Lung (tissue), 12 donors: Measurements from ENCODE around the gene RPL36. TPM values are rescaled to one million over a fixed set of nuclear protein-coding genes. Genes with fewer than 3 reads are reported as not detected.

ENCODE experiments used
- ATAC-seq: fragments of 200-7000 bp; cut with Tn5 transposase; one replicate; pipeline ENCODE4 v1.9.1; 2020; ENCODE audit warnings: moderate number of reproducible peaks; ENCODE audit not compliant: insufficient read depth, low FRiP score
- DNase-seq, 3 donors: peaks; one replicate each; pipeline ENCODE4 v3.0.0-alpha.2; 2013 to 2017
- H3K27ac ChIP-seq, 2 donors: one replicate each; pipeline ENCODE4 v1.5.1; 2013; ENCODE audit warnings: mild to moderate bottlenecking in 2 of 2, moderate library complexity in 2 of 2, control low read depth in 1 of 2, inconsistent platforms in 1 of 2, low read depth in 1 of 2, low read length in 1 of 2
- H3K27me3 ChIP-seq, 3 donors: one replicate each; pipeline ENCODE4 v1.5.1; 2013; ENCODE audit warnings: low read length in 2 of 3; ENCODE audit not compliant: control insufficient read depth in 3 of 3, insufficient read depth in 3 of 3
- H3K36me3 ChIP-seq, 4 donors: one replicate each; pipeline ENCODE4 v1.5.1; 2013; ENCODE audit warnings: low read length in 4 of 4, mild to moderate bottlenecking in 1 of 4, moderate library complexity in 1 of 4; ENCODE audit not compliant: control insufficient read depth in 4 of 4, insufficient read depth in 4 of 4
- H3K4me1 ChIP-seq, 5 donors: one replicate each; pipeline ENCODE4 v1.5.1; 2013; ENCODE audit warnings: low read length in 5 of 5, mild to moderate bottlenecking in 2 of 5, moderate library complexity in 1 of 5; ENCODE audit not compliant: control insufficient read depth in 5 of 5, insufficient read depth in 5 of 5
- H3K4me3 ChIP-seq: one replicate; pipeline ENCODE4 v1.5.1; 2013; ENCODE audit warnings: mild to moderate bottlenecking, control low read depth, moderate library complexity
- H3K9ac ChIP-seq, 2 donors: one replicate each; pipeline ENCODE4 v1.5.1; 2013; ENCODE audit warnings: low read length in 2 of 2, control low read depth in 1 of 2; ENCODE audit not compliant: insufficient read depth in 1 of 2
- H3K9me3 ChIP-seq, 4 donors: one replicate each; pipeline ENCODE4 v1.5.1; 2013; ENCODE audit warnings: low read length in 3 of 4, mild to moderate bottlenecking in 1 of 4, moderate library complexity in 1 of 4; ENCODE audit not compliant: control insufficient read depth in 4 of 4, insufficient read depth in 3 of 4
- WGBS, 2 donors: extraction: QIAGEN DNeasy Blood & Tissue Kit; methylation state at CpG; one replicate each; pipeline ENCODE4 v1.1.7; 2013; 5-methylcytosine and 5-hydroxymethylcytosine counted together
- polyA plus RNA-seq, 2 donors: library from polyadenylated mRNA; stranded (reverse); fragments of 200-250 nt; gene quantifications; one replicate each; pipeline ENCODE4 v1.2.1, GENCODE V29; 2013
- total RNA-seq, 2 donors: library from RNA; depleted of rRNA in 1 of 2; stranded (reverse); fragments of >200 nt in 1 of 2; gene quantifications; one replicate each; pipeline ENCODE4 v1.2.1, GENCODE V29; 2014 to 2021
- TF ChIP-seq, protein P1 (sequence below): IDR thresholded peaks from 2 replicates; pipeline ENCODE4 v1.5.1; 2012; ENCODE audit warnings: mild to moderate bottlenecking; ENCODE audit errors: control extremely low read depth, extremely low read depth
- donor health status: control.
- donor health status: control.
- donor health status: Bipolar disorder and iron deficiency.
- donor health status: healthy.
- donor health status: DM: yes; HTN: yes; CAD: no.

Gene RPL36
- total and polyA plus RNA-seq, 4 donors = 309 to 1,934 (median 702) TPM

DNA sequence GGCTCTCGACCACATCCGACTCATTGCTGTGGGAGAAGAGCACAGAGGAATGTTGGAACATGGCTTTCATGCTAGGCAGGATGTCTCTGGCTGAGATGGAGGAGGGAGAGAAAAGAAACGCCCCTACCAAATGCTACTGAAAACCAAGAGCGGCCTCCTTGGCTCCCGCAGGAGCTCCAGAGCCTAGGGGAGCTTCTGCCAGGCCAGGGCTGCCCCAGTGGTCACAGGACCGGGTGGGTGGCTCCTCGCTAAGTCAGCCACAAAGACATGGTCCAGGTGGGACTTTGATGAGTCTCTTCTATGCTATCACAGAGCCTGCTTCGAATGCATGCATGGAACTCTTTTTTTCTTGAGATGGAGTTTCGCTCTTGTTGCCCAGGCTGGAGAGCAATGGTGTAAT, 23.1 kb downstream of the RPL36 start:
- Histone ChIP-seq H3K9ac (no peak overlapping the region), H3K27me3 (no peaks in the 10 kb centered on the region), H3K9me3 (no peaks in the 10 kb centered on the region), H3K27ac (no peak overlapping the region), H3K4me3 (no peak overlapping the region), H3K36me3 (peaks cover 2 to 44% (median 11%) of the 10 kb centered on the region in 4 donors), H3K4me1 (peaks cover 0 to 3% (median 0%) of the 10 kb centered on the region in 5 donors)
- TF ChIP-seq, protein P1, sequence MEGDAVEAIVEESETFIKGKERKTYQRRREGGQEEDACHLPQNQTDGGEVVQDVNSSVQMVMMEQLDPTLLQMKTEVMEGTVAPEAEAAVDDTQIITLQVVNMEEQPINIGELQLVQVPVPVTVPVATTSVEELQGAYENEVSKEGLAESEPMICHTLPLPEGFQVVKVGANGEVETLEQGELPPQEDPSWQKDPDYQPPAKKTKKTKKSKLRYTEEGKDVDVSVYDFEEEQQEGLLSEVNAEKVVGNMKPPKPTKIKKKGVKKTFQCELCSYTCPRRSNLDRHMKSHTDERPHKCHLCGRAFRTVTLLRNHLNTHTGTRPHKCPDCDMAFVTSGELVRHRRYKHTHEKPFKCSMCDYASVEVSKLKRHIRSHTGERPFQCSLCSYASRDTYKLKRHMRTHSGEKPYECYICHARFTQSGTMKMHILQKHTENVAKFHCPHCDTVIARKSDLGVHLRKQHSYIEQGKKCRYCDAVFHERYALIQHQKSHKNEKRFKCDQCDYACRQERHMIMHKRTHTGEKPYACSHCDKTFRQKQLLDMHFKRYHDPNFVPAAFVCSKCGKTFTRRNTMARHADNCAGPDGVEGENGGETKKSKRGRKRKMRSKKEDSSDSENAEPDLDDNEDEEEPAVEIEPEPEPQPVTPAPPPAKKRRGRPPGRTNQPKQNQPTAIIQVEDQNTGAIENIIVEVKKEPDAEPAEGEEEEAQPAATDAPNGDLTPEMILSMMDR = no peak
- no peak for DNase-seq
- no peak for ATAC-seq
- WGBS, 2 donors = 95 to 98% methylated on average over 9 of the region's 9 CpGs

DNA sequence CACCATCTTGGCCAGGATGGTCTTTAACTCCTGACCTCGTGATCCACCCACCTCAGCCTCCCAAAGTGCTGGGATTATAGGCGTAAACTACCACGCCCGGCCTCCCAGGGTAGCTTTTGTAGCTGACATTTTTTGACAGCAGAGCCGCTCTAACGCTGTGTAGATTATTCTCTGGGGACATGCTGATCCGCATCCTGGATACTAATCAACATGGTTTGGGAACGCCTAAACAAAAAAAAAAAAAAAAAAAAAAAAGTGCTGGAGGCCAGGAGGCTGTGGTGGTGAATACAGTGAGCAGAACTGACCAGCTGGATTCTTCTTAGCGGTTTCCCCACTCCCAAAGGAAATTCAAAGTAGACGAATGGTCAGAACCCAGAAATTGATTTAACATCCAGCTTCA, 24.7 kb downstream of the RPL36 start:
- ATAC-seq = no peak
- H3K9ac ChIP-seq = no peak overlapping the region
- H3K9me3 ChIP-seq = no peaks in the 10 kb centered on the region
- DNase-seq = no peak
- H3K4me3 ChIP-seq = no peak overlapping the region
- 91 to 97% methylated on average over 10 of the region's 10 CpGs for WGBS, 2 donors
- peaks cover 0 to 12% (median 8%) of the 10 kb centered on the region in 5 donors for H3K4me1 ChIP-seq
- TF ChIP-seq, protein P1 = no peak
- no peaks in the 10 kb centered on the region for H3K27me3 ChIP-seq
- no peak overlapping the region for H3K27ac ChIP-seq
- H3K36me3 ChIP-seq = peaks cover 2 to 37% (median 11%) of the 10 kb centered on the region in 4 donors

DNA sequence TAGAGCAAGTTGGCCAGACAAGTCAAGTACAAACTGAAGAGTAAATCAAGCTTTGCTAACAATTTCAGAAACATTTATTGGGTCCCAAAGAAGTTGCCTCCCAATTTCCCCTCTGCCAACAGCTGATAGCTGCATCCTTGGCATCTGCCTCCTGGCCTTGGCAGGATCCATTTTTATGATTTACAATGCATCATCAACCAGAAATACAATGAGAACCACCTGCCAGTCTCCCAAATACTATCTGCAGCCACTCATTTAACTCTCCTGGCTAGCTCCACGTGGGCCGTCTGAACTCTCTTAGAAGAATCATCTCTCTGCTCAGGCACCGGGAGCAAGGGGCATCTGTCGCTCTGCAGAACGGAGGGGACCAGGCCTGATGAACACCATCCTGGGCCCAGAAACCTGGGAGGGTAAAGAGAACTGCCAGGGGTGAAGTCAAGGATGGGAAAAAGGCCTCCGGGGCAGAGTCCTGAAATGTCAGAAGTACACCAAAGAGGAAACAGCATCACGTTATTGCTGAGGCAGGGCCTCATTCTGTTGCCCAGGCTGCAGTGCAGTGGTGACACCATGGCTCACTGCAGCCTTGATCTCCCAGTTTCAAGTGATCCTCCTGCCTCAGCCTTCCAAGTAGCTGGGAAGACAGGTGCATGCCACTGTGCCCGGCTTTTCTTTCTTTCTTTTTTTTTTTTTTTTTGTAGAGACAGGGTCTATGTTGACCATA, 27.3 kb downstream of the RPL36 start:
- WGBS, 2 donors = 83 to 90% methylated on average over 8 of the region's 8 CpGs
- Histone ChIP-seq H3K27ac (no peak overlapping the region), H3K27me3 (no peaks in the 10 kb centered on the region)

More for the DNA sequence above, 27.3 kb downstream of the RPL36 start:
- TF ChIP-seq, protein P1 = no peak
- DNase-seq (no peak), ATAC-seq (no peak)
- H3K4me3 ChIP-seq = no peak overlapping the region
- H3K36me3 ChIP-seq = peaks cover 0 to 16% (median 2%) of the 10 kb centered on the region in 4 donors
- H3K9ac ChIP-seq = no peak overlapping the region
- H3K4me1 ChIP-seq = peaks cover 0 to 12% (median 8%) of the 10 kb centered on the region in 5 donors
- H3K9me3 ChIP-seq = no peaks in the 10 kb centered on the region
